Muscle of arm (tissue), 12 donors: ENCODE measurements around the gene CCDC122. TPM values are rescaled to one million over a fixed set of nuclear protein-coding genes. Genes with fewer than 3 reads are reported as not detected.
"Not testable (repeated sequence)": the region's sequence is repeated elsewhere in the genome, so short reads cannot be mapped to it uniquely, and the experiment has no call there.

Source experiments
- DNase-seq: peaks from one replicate; pipeline ENCODE4 v3.0.0-alpha.2; 2013
- polyA plus RNA-seq, 12 donors: library from polyadenylated mRNA; unstranded; fragments of 120-200 nt; gene quantifications; one replicate each; pipeline ENCODE4 v1.2.1, GENCODE V29; 2013; ENCODE audit not compliant: insufficient read length in 12 of 12

The CCDC122 gene
- polyA plus RNA-seq, 12 donors, result 1.2 to 13.8 (median 3.1) TPM; not detected in 2

GRCh38 chr13:43877766-43878165 lies 1.8 kb downstream of the CCDC122 start:
- no peak for DNase-seq

DNA sequence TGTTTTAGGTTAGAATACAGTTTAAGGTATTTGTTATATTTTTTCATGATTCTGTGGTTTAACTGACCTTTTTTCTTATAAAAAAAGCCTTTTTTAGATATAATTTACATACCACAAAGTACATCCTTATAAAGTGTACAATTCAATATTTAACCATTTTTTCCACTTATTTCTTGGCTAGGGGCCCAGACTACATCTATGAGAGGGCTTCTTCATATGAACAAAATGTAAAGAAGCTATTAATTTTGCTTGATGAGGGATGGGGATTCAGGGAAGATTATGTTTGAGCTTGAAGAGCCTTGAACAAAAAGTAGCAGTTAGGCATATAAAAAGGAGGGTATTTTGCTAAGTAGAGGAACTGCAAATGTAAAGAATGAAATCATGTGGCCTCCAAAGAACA lies 2.2 kb downstream of the CCDC122 start:
- no peak for DNase-seq

GRCh38 chr13:43876366-43876765 lies 3.2 kb downstream of the CCDC122 start:
- DNase-seq, result no peak

DNA sequence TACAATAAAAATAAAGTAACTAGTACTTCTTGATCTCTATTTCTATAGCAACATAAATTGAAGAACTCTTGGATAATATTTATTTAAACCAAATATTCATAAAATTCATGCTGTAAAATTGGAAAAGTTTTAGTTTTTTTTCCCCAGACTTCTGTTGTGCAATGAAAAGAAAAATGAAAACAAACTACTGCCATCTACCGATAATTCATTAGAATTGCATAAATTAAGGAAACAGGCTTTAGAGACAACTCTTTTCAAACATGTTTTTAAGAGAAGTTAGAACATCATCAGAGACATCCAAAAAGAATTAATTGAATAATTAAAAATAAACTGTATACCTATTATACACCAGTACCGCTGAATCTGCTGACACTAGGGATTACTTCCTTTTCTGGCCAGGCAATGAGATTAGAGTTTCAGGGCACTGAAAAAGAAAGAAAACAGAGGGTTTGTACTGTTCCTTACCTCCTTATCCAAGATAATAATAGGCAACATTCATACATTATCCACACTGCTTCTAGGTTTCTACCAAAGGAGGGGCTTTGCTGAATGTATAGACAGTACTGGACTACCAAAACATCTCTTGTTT lies 4.9 kb downstream of the CCDC122 start:
- no peak for DNase-seq

- no peak for DNase-seq
Observed at GRCh38 chr13:43872181-43872580, 7.4 kb downstream of the CCDC122 start.

GRCh38 chr13:43865892-43866291 lies 13.6 kb downstream of the CCDC122 start:
- DNase-seq, result no peak

DNA sequence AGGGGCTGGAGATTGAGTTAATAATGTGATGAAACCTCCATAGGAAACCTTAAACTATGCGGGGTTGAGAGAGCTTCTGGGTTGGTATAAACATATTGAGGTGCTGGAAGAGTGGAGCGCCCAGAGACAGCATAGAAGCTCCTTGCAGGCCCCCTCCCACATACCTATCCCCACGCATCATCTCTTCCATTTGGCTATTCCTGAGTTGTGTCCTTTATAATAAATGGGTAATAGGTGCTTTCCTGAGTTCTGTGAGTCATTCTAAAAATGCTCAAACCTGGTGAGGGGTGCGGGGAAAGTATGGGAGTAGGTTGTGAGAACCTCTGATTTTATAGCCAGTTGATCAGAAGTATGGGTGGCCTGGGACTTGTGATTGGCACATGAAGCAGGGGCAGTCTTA lies 14.6 kb downstream of the CCDC122 start:
- DNase-seq, result no peak

DNA sequence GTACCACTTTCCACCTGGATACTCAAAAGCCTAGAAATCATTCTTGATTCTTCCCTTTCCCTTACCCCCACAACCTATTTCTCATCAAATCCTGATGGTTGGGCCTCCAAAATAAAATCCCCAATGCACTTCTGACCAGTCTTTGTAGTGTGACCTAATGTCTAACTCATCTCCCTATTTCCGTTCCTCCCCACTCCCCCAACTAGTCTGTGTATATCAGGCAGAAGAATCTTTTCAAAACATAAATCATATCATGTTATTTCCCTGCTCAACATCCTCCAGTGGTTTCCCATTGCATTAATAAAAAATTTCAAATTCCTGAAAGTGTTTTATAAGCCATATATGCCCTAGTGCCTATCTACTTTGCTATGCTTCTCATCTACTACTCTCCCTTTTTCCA lies 17.7 kb downstream of the CCDC122 start:
- no peak for DNase-seq

DNA sequence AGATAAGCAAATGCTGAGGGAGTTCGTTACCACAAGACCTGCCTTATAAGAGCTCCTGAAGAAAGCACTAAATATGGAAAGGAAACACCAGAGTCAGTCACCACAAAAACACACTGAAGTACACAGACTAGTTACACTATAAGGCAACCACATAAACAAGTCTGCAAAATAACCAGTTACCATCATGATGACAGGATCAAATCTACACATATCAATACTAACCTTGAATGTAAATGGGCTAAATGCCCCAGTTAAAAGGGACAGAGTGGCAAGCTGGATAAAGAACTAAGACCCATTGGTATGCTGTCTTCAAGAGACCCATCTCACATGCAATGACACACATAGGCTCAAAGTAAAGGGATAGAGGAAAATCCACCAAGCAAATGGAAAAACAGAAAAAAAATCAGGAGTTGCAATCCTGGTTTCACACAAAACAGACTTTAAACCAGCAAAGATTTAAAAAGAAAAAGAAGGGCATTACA lies 26.6 kb downstream of the CCDC122 start:
- no peak for DNase-seq

GRCh38 chr13:43850873-43851272 lies 28.7 kb downstream of the CCDC122 start:
- no peak for DNase-seq

- no peak for DNase-seq
Observed at GRCh38 chr13:43848001-43848649, 31.4 kb downstream of the CCDC122 start.

- DNase-seq, result no peak
Observed at GRCh38 chr13:43846496-43847158, 32.9 kb downstream of the CCDC122 start.

DNA sequence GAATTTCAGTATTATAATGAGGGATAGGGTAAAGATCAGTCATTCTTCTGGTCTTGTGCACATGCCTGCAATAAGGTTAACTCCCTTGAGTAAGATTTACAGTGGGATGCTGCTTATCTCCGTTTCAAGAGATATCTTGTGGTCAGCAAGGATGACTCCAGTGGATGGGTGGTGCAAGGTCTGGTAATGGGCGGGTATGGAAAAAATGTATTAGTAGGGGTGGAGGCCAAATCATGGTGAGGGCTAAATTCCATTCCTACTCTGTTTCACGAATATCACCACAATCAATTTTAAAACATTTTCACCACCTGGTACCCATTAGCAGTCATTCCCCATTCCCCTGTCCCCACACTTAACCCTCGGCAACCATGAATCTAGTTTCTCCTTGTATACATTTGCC lies 40.6 kb downstream of the CCDC122 start:
- DNase-seq, result no peak

DNA sequence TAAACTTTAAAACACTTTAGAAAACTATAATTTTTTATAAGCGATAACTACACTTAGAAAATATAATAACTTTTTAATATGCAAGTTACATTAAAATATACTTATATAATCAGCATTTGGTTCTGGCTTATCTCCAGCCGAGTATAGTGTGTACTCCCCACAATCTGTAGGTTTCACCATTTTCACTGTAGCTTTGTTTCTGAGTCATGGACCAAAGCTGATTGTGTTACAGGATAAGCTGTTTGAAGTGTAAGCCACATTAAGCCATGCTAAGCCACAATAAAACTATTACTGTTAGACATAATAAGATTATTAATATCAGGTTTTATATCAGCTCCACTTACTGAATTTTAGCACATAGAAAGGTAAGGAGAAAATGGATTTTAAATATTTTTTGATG lies 43.8 kb downstream of the CCDC122 start:
- DNase-seq, result no peak

- DNase-seq, result no peak
Observed at GRCh38 chr13:43831088-43831487, 48.5 kb downstream of the CCDC122 start.

GRCh38 chr13:43830497-43830881 lies 49.1 kb downstream of the CCDC122 start:
- DNase-seq, result no peak

GRCh38 chr13:43824656-43825055 lies 54.9 kb downstream of the CCDC122 start:
- not testable (repeated sequence) for DNase-seq

- no peak for DNase-seq
Observed at GRCh38 chr13:43822969-43823368, 56.6 kb downstream of the CCDC122 start.

- DNase-seq, result no peak
Observed at GRCh38 chr13:43816401-43816889, 63.1 kb downstream of the CCDC122 start.

DNA sequence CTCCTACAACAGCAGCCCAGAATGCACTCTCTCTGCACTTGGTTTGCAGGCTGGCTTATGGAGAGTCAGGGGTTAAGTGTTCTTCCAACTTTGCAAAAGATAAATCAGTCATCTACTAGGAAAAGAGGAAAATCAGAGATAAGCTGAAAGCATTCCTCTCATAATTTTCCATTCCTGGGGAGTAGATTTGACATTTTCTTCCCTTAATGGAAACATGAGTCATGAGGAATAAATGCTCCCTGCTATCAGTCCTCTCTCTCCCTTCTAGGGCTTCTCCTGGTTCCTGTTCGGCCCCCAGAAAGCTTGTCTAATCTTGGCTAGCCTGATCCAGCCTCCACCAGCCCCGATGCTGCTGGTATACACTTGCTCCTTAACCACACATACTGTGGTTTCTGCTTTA lies 64.3 kb downstream of the CCDC122 start:
- DNase-seq, result no peak

- DNase-seq, result no peak
Observed at GRCh38 chr13:43808676-43809075, 70.9 kb downstream of the CCDC122 start.

DNA sequence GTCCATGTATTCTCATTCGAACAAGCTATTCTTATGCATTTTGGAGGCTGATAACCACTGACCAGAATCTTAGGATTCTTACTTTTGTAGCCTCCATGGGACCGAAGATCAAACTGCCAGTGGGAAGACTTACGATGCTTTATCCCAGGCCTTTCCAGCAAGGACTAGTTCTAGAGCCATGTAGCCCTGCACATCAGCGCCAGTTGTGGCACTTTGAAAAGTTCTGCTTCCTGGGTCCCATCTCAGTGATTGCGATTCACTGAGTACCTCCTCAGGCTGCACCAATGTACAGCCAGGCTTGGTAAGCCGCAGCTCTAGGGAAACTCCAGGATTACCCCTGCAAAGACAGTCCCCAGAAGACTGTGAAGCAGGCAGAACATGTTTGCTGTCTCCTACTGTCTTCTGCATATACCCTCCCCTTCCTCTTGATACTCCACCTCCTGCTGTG lies 73.8 kb downstream of the CCDC122 start:
- DNase-seq, result no peak

- no peak for DNase-seq
Observed at GRCh38 chr13:43805071-43805468, 74.5 kb downstream of the CCDC122 start.
